SU-DHL-6 (cell line): ENCODE data around the gene IL6R.

Experiments
- H2AFZ ChIP-seq: fragments of 200-600 bp; sonication (generic); 2 replicates; pipeline ENCODE4 v1.6.1; 2014; ENCODE audit warnings: low read depth, mild to moderate bottlenecking, moderate library complexity, mixed read lengths, antibody characterized with exemption, low read length; ENCODE audit not compliant: severe bottlenecking
- H3F3A ChIP-seq: fragments of 200-600 bp; shearing (Covaris generic); 2 replicates; pipeline ENCODE4 v1.6.0; 2016; ENCODE audit warnings: antibody characterized with exemption, mild to moderate bottlenecking; ENCODE audit not compliant: insufficient read depth
- H3K27ac ChIP-seq: fragments of 200-600 bp; sonication (generic); 2 replicates; pipeline ENCODE4 v1.5.1; 2016; ENCODE audit warnings: low read depth, mild to moderate bottlenecking, low read length, moderate library complexity, mixed read lengths
- H3K27me3 ChIP-seq: fragments of 200-600 bp; sonication (generic), shearing (Covaris generic); 2 replicates; pipeline ENCODE4 v1.6.0; 2014; ENCODE audit warnings: mild to moderate bottlenecking, low read length
- H3K36me3 ChIP-seq: fragments of 200-600 bp; sonication (generic); 2 replicates; pipeline ENCODE4 v1.6.1; 2014; ENCODE audit warnings: mild to moderate bottlenecking, low read length, mixed read lengths
- H3K4me2 ChIP-seq: fragments of 300-600, 200-600 bp; shearing (Covaris generic), sonication (generic); 2 replicates; pipeline ENCODE4 v1.6.0; 2014; ENCODE audit warnings: low read length, low read depth, mild to moderate bottlenecking; ENCODE audit not compliant: poor library complexity, severe bottlenecking
- H3K4me3 ChIP-seq: fragments of 200-600 bp; sonication (generic); 2 replicates; pipeline ENCODE4 v1.5.1; 2014; ENCODE audit warnings: antibody characterized with exemption, low read length, mild to moderate bottlenecking, mixed read lengths; ENCODE audit not compliant: insufficient read depth, poor library complexity, severe bottlenecking
- H3K79me2 ChIP-seq: fragments of 200-600 bp; sonication (generic); 2 replicates; pipeline ENCODE4 v1.6.1; 2014; ENCODE audit warnings: mild to moderate bottlenecking, low read length, moderate library complexity; ENCODE audit not compliant: insufficient read depth
- H3K9ac ChIP-seq: fragments of 200-600 bp; sonication (generic); 2 replicates; pipeline ENCODE4 v1.7.0; 2014; ENCODE audit warnings: mild to moderate bottlenecking, low read length
- H3K9me2 ChIP-seq: fragments of 200-600 bp; sonication (generic); replicated peaks from 2 replicates; pipeline ENCODE4 v1.6.1; 2014; ENCODE audit warnings: low read length; ENCODE audit not compliant: insufficient read depth
- H3K9me3 ChIP-seq: fragments of 200-600 bp; sonication (generic); 2 replicates; pipeline ENCODE4 v1.6.1; 2014; ENCODE audit warnings: low read length, mixed read lengths; ENCODE audit not compliant: insufficient read depth
- H4K20me1 ChIP-seq: fragments of 200-600 bp; sonication (generic); 2 replicates; pipeline ENCODE4 v1.6.1; 2014; ENCODE audit warnings: low read depth, mild to moderate bottlenecking, antibody characterized with exemption, low read length, moderate library complexity, mixed read lengths
- EZH2phosphoT487 ChIP-seq: fragments of 200-600 bp; sonication (generic), shearing (Covaris generic); conservative IDR thresholded peaks from 2 replicates; pipeline ENCODE4 v1.6.1; 2018; ENCODE audit warnings: mild to moderate bottlenecking, antibody characterized with exemption, low read length, moderate library complexity, mixed read lengths
- TF ChIP-seq, protein P1 (sequence below): fragments of 200-600 bp; sonication (generic); IDR thresholded peaks from one replicate; pipeline ENCODE4 v1.5.1; 2017; ENCODE audit warnings: antibody characterized with exemption, mild to moderate bottlenecking, low read length, moderate library complexity; ENCODE audit not compliant: insufficient read depth, poor library complexity, severe bottlenecking

Gene IL6R

DNA sequence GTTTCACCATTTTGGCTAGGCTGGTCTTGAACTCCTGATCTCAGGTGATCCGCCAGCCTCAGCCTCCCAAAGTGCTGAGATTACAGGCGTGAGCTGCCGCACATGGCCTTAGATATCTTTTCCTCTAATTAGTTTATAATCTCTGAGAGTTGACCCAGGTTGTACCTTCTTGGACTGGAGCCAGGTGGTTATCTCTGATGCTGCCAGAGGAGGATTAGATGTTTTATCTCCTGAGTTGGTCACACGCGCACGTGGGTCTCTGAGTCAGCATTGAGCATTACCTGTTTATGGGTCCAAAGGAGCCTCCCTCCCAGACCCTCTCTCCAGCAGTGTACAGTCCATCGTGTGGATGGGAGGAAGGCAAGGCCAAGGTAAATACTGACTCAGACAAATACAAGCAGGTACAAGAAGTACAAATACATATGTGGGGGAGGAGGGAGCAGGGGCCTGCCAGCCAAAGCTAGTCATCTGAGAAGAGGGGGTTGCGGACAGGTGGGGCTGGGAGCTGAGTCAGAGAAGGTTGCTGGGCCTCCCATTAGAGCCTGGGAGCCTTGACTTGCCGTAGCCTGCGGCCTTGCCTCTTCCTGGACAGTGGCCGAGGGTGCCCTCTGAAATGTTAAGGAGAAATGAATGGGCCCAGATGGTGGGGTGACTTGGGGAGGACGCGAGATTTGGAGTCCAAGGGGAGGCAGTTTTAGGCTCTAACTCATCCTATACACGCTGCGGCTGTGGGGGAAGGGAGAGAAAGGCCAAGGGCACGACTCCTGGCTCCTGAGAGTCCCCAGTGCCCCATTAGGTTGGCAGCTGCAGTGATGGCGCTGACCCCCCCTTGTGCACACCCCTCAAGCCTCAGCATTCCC lies 13.1 kb downstream of the IL6R start:
- Histone ChIP-seq H3K27me3 (no peaks in the 10 kb centered on the region), H3K4me2 (no peak overlapping the region), H3K36me3 (no peaks in the 10 kb centered on the region), H3F3A (no peaks in the 10 kb centered on the region), H3K79me2 (no peaks in the 10 kb centered on the region), H3K9me2 (no peaks in the 10 kb centered on the region), H3K9me3 (no peaks in the 10 kb centered on the region), H2AFZ (no peak overlapping the region), H3K4me3 (no peak overlapping the region), H3K9ac (no peak overlapping the region), H3K27ac (no peak overlapping the region), H4K20me1 (no peaks in the 10 kb centered on the region)
- TF ChIP-seq EZH2phosphoT487: no peak
- TF ChIP-seq, protein P1, sequence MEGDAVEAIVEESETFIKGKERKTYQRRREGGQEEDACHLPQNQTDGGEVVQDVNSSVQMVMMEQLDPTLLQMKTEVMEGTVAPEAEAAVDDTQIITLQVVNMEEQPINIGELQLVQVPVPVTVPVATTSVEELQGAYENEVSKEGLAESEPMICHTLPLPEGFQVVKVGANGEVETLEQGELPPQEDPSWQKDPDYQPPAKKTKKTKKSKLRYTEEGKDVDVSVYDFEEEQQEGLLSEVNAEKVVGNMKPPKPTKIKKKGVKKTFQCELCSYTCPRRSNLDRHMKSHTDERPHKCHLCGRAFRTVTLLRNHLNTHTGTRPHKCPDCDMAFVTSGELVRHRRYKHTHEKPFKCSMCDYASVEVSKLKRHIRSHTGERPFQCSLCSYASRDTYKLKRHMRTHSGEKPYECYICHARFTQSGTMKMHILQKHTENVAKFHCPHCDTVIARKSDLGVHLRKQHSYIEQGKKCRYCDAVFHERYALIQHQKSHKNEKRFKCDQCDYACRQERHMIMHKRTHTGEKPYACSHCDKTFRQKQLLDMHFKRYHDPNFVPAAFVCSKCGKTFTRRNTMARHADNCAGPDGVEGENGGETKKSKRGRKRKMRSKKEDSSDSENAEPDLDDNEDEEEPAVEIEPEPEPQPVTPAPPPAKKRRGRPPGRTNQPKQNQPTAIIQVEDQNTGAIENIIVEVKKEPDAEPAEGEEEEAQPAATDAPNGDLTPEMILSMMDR: no peak

DNA sequence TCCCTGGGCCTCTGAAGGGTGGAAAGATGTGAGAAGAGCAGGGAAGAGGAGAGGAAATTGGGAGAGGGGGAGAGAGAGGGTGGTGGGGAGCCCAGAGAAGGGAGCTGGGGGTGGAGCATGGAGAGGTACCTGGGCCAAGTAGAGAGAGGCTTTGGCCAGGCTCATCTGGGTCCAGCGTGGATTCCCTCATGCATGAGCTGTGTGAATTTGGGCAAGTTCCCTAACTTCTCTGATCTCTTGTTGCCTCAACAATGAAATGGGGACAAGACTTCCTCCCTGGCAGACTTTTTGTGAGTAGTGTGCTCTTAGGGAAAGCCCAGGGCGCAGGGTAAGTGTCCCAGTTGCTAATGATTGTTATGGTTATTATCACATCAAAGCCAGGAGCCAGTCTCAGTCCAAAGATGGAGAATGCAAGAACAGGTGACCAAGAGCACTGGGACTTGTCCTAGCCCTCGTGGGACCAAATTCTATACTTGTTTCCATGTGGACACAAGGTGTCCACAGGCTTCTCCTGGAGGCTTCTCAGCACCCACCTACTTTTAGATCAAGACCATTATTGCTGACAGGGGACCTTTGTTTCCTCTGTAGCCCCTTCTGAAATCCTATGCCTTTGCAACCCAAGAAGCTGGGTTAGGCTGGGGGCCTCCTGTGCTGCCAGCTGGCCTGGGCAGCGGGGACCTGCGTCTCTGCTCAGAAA lies 13.9 kb downstream of the IL6R start:
- TF ChIP-seq, protein P1: no peak
- no peak for TF ChIP-seq EZH2phosphoT487
- Histone ChIP-seq H3K9me3 (no peaks in the 10 kb centered on the region), H3K4me2 (no peak overlapping the region), H3K36me3 (no peaks in the 10 kb centered on the region), H3K79me2 (no peaks in the 10 kb centered on the region), H3K4me3 (no peak overlapping the region), H3K9me2 (no peaks in the 10 kb centered on the region), H3F3A (no peaks in the 10 kb centered on the region), H3K27me3 (no peaks in the 10 kb centered on the region), H3K9ac (no peak overlapping the region), H3K27ac (no peak overlapping the region), H2AFZ (no peak overlapping the region), H4K20me1 (no peaks in the 10 kb centered on the region)

DNA sequence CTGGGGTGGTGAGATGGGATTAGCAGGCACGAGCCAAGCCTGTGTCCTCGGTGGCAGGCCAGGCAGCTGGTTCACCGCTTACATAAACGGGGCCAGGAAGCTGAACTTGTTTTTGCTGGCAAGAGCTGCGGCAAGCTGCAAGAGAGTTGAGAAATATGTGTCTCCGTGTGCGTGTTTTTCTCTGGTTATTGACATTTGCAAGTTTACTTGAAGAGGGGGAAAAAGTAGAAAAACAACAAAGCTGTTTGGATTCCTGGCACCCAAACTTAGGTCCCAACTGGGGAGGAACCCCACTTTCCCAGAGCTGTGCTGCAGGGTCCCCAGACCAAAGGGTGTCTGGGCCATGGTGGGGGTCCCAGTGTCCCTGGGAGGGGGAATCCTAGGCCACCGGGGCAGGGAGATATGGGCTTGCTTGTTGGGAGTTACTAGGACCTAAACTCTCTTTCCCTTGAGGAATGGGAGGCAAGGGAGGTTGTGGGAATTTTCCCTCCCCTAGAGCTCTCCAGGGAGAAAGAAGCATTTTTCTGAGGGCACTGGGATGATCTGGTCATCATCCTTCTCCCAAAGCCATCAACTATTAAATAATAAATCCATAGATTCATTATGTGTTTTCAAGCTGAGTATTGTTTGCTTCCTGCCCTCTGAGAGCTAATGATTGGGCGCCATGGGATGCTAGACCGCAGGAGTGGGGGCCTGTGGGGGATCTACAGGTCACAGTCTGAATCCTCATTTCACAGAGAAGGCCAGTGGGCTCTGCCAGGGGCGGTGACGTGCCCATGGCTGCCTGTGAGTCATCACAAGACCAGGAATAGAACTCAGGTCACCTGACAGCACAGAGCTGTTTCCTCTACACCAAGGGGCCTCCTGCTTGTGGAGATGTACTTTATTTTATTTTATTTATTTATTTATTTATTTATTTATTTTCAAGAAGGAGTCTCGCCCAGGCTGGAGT lies 14.8 kb downstream of the IL6R start:
- Histone ChIP-seq H3K4me2 (no peak overlapping the region), H3K79me2 (no peaks in the 10 kb centered on the region), H3F3A (no peaks in the 10 kb centered on the region), H2AFZ (no peak overlapping the region), H3K27me3 (no peaks in the 10 kb centered on the region), H3K36me3 (no peaks in the 10 kb centered on the region), H3K9me3 (no peaks in the 10 kb centered on the region), H4K20me1 (no peaks in the 10 kb centered on the region), H3K9me2 (no peaks in the 10 kb centered on the region), H3K4me3 (no peak overlapping the region), H3K9ac (no peak overlapping the region), H3K27ac (no peak overlapping the region)
- TF ChIP-seq EZH2phosphoT487: no peak
